Measurements from ENCODE around the gene CDHR3. TPM values are rescaled to one million over a fixed set of nuclear protein-coding genes. Genes with fewer than 3 reads are reported as not detected.

Gene CDHR3
- total and polyA plus RNA-seq, 10 of the 15 experiments (the other 5 are each of a cell fraction or from before 2014, with no cell fraction given): 0.06 to 0.11 TPM; not detected in 8

DNA sequence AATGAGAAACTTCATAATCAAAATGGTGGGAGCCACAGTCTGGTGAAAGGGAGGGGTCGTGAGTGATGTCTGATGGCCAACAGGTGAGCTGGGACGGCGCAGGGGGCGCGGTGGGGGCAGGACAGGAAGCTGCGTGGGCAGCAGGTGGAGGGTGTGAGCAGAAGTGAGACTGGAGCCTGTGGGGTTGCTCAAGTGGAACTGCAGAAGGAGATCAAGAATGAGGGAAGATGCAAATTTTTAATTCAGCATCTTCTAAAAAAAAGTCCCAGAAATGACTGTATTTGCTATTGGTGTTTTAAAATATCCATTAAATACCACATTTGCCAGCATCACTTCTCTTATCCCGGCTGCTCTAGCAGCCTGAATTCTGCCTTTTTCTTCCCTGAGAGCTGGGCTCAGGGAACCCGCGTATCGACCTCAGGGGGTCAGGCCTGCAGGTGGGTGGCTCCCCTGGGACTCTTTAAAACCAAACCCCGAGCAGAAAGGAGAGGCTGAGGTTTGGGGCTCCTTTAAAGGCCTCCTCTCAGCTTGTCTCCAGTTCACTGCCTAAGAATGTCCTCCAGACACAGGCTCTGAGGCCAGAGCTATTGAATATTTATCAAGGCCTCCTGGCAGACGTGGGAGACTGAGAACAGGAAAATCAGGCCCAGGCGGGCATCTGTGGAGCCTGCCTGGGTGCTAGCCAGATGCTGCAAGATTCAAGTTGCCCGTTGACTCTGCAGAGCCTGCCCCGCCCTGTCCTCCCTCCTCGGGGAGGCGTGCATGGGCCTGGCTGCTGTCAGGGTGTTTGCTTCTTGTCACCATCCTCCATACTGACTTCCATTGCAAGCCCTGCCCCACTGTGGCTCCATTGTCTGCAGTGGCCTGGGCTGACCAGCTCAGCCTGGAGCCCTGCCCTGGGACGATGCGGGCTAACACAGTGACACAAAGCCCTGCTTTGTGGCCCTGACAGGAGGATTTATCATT is 95.2 kb downstream of the CDHR3 start (continued):
- TF ChIP-seq NR2C1 (IDR thresholded peaks at IDR 0.05): no peak
- TF ChIP-seq CEBPB (IDR thresholded peaks at IDR 0.05; ENCODE audit: borderline replicate concordance in 1 of 2, low read depth in 2 of 2, low read length in 2 of 2): no peak
- no peak for TF ChIP-seq ZNF622 (IDR thresholded peaks at IDR 0.05)
- no peak; the same call in 1 of the 2 replicates for TF ChIP-seq HCFC1 (IDR thresholded peaks at IDR 0.05; ENCODE audit: low read length)
- TF ChIP-seq, protein P1, sequence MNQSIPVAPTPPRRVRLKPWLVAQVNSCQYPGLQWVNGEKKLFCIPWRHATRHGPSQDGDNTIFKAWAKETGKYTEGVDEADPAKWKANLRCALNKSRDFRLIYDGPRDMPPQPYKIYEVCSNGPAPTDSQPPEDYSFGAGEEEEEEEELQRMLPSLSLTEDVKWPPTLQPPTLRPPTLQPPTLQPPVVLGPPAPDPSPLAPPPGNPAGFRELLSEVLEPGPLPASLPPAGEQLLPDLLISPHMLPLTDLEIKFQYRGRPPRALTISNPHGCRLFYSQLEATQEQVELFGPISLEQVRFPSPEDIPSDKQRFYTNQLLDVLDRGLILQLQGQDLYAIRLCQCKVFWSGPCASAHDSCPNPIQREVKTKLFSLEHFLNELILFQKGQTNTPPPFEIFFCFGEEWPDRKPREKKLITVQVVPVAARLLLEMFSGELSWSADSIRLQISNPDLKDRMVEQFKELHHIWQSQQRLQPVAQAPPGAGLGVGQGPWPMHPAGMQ (IDR thresholded peaks at IDR 0.05; ENCODE audit: borderline replicate concordance): no peak
- no peak for TF ChIP-seq SUZ12 (IDR thresholded peaks at IDR 0.05; ENCODE audit: unreplicated experiment)
- TF ChIP-seq, protein P2, sequence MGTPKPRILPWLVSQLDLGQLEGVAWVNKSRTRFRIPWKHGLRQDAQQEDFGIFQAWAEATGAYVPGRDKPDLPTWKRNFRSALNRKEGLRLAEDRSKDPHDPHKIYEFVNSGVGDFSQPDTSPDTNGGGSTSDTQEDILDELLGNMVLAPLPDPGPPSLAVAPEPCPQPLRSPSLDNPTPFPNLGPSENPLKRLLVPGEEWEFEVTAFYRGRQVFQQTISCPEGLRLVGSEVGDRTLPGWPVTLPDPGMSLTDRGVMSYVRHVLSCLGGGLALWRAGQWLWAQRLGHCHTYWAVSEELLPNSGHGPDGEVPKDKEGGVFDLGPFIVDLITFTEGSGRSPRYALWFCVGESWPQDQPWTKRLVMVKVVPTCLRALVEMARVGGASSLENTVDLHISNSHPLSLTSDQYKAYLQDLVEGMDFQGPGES (IDR thresholded peaks at IDR 0.05): no peak
- no peak for TF ChIP-seq RBBP5 (conservative IDR thresholded peaks at IDR 0.05)
- TF ChIP-seq ZNF24 (IDR thresholded peaks at IDR 0.05): no peak

Data from GM12878 (cell line).